HL-60 (cell line): ENCODE results near the gene DLEU7.
A peak's percentile ranks its signal among the peaks of the same experiment; 100 is the strongest.

Experiments
- DNase-seq, 2 experiments: peaks; one replicate each; pipeline ENCODE4 v3.0.0-alpha.2; 2010 to 2020; ENCODE audit warnings: low read depth in 1 of 2, low spot score in 1 of 2
- H3K27ac ChIP-seq: fragments of 250-450 bp; sonication (Bioruptor Pico); replicated peaks from 2 replicates; pipeline ENCODE4 v1.5.1; 2020; ENCODE audit warnings: mild to moderate bottlenecking, moderate library complexity
- H3K27me3 ChIP-seq: fragments of 250-450 bp; sonication (Bioruptor Pico); 2 replicates; pipeline ENCODE4 v1.5.1; 2021; ENCODE audit warnings: mild to moderate bottlenecking, moderate library complexity; ENCODE audit not compliant: insufficient read depth, poor library complexity, severe bottlenecking
- H3K4me3 ChIP-seq: replicated peaks from 2 replicates; pipeline ENCODE4 v1.5.1; 2011; ENCODE audit warnings: mild to moderate bottlenecking, control low read depth, low read length; ENCODE audit not compliant: insufficient read depth
- CTCF ChIP-seq: IDR thresholded peaks from one replicate; pipeline ENCODE4 v1.5.1; 2011; ENCODE audit warnings: low read length, control low read depth, inconsistent platforms; ENCODE audit not compliant: insufficient read depth
- GABPA ChIP-seq: IDR thresholded peaks from 2 replicates; pipeline ENCODE4 v1.6.1; 2012; ENCODE audit warnings: low read depth
- POLR2AphosphoS5 ChIP-seq: IDR thresholded peaks from 2 replicates; pipeline ENCODE4 v1.6.1; 2012; ENCODE audit warnings: low read depth
- SPI1 ChIP-seq: IDR thresholded peaks from 2 replicates; pipeline ENCODE4 v1.6.1; 2012; ENCODE audit warnings: low read depth, mild to moderate bottlenecking, borderline replicate concordance
- long read RNA-seq: library from polyadenylated mRNA; unstranded; transcript quantifications from one replicate; pipeline ENCODE4 v2.0.0, GENCODE V29; 2020
- TF ChIP-seq, protein P1 (sequence below): IDR thresholded peaks from 2 replicates; pipeline ENCODE4 v1.6.1; 2012; ENCODE audit warnings: low read depth; ENCODE audit not compliant: insufficient replicate concordance

Gene DLEU7
- long read RNA-seq, transcript DLEU7-202 (2 exons, 2,291 nt): major isoform, 23 of 37 reads
- long read RNA-seq, partial matches to known transcripts: 0 of 37 reads
- long read RNA-seq, other reads (novel, unspliced or antisense): 14 of 37 reads

DNA sequence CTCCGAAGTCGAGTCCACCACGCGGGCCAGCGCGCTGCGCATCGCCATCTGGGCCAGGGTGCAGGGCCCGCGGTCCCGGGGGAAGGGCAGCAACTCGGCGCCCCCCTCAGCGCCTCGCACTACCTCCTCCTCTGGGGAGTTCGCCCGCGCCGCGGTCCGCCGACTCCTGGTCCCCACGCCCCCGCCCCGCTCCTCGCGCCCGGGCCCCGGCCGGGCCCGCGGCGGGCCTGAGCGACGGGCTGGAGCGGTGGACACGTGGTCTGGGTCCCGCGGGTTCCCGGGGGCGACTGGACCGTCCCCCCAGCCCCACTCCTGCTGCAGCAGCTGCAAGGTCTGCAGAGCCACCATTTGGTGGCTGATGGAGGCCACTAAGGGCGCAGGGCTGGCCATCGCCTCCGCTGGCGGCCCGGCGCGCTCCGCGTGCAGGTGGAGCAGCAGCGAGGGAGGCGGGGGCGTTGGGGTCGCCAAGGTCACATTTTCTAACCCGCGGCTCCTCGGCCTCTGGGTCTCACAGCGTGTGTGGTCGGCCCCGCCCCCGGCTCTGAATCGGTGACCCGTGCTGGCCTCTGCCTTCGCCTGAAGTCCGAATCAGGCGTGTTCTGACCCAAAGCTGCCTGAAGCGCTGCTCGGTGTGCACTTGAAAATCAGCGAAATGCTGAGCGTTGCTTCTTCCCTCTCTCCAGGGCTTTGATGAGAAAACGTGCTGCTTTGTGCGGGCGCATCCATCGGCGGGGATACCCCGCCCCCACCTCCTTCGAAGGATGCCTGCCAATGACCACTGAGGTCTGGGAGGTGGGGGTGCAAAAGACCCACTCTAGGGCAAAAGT, at the start of gene DLEU7:
Gene DLEU7, minus strand, starts transcription at position 436 of the 827 bp plus-strand sequence. Its CDS starts 46 bp downstream, at position 390.
- Histone ChIP-seq H3K27me3 (no peaks in the 10 kb centered on the region), H3K4me3 (no peak within 1 kb of the TSS), H3K27ac (no peak within 1 kb of the TSS)
- no peak for DNase-seq
- no peak for TF ChIP-seq SPI1
- TF ChIP-seq, protein P1, sequence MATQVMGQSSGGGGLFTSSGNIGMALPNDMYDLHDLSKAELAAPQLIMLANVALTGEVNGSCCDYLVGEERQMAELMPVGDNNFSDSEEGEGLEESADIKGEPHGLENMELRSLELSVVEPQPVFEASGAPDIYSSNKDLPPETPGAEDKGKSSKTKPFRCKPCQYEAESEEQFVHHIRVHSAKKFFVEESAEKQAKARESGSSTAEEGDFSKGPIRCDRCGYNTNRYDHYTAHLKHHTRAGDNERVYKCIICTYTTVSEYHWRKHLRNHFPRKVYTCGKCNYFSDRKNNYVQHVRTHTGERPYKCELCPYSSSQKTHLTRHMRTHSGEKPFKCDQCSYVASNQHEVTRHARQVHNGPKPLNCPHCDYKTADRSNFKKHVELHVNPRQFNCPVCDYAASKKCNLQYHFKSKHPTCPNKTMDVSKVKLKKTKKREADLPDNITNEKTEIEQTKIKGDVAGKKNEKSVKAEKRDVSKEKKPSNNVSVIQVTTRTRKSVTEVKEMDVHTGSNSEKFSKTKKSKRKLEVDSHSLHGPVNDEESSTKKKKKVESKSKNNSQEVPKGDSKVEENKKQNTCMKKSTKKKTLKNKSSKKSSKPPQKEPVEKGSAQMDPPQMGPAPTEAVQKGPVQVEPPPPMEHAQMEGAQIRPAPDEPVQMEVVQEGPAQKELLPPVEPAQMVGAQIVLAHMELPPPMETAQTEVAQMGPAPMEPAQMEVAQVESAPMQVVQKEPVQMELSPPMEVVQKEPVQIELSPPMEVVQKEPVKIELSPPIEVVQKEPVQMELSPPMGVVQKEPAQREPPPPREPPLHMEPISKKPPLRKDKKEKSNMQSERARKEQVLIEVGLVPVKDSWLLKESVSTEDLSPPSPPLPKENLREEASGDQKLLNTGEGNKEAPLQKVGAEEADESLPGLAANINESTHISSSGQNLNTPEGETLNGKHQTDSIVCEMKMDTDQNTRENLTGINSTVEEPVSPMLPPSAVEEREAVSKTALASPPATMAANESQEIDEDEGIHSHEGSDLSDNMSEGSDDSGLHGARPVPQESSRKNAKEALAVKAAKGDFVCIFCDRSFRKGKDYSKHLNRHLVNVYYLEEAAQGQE: no peak

DNA sequence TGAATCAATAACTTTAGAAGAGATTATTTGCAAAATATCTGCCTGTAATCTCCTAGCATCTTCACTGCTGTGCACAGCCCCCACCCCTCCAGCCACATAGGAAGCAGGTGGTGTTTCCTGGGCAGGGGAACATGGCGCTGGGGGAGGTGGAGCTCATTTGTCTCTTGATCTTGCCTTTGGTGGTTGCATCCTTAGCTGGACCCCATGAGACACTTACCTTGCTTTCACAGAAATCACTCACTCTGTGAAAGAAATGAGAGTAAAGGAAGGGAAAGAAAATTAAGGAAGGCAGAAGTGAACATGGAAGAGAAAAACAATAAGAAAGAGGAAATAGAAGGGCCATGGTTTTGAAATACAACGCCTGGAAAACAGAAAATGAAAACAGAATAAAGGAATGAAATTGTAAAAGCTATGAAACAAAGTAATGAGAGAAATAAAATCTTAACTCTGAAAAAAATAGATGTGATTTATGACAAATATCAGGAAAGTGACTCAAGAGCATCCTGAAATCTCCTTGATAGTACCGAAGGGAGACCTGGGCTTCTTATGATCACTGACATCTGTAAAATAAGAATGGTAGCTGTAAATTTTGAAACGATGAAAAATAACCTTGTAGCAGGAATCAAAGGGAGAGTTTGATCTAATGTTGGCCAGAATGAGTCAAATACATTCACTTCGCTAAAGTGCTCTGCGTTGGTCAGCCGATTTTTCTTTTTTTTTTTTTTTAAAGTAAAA, 48.9 kb upstream of the DLEU7 start:
- no peak for TF ChIP-seq GABPA
- TF ChIP-seq, protein P1: peak; percentile 37
- no peak for TF ChIP-seq CTCF
- peak; percentile 71 for TF ChIP-seq POLR2AphosphoS5
- TF ChIP-seq SPI1: peak; percentile 58; the same call in 1 of the 2 replicates
- DNase-seq: peak in 1 of 2 experiments; percentile 86
- peak overlapping the region; percentile 80 for H3K27ac ChIP-seq
- H3K4me3 ChIP-seq: no peak overlapping the region
- no peaks in the 10 kb centered on the region for H3K27me3 ChIP-seq

GRCh38 chr13:50891206-50891605, 47.7 kb upstream of the DLEU7 start:
- DNase-seq: no peak
- Histone ChIP-seq H3K27ac (peak overlapping the region; percentile 80), H3K27me3 (no peaks in the 10 kb centered on the region), H3K4me3 (no peak overlapping the region)
- TF ChIP-seq, protein P1: no peak
- TF ChIP-seq CTCF: no peak
- TF ChIP-seq SPI1: no peak
- no peak for TF ChIP-seq POLR2AphosphoS5
- TF ChIP-seq GABPA: no peak
